Kidney (tissue), 14 donors: ENCODE results near the gene COBLL1. TPM values are rescaled to one million over a fixed set of nuclear protein-coding genes. Genes with fewer than 3 reads are reported as not detected.

Source experiments
- DNase-seq, 5 donors: peaks; one replicate each; pipeline ENCODE4 v3.0.0-alpha.2; 2013 to 2020
- FAIRE-seq: peaks from 2 replicates; lab custom pipeline; 2012; peaks lifted over from hg19 to GRCh38; lab: Jason Lieb, UNC
- H3K27ac ChIP-seq, 2 donors: one replicate each; pipeline ENCODE4 v1.7.0; 2013; ENCODE audit warnings: low read depth in 2 of 2, low read length in 2 of 2, inconsistent platforms in 1 of 2
- H3K27me3 ChIP-seq: one replicate; pipeline ENCODE4 v1.7.1; 2013; ENCODE audit warnings: low read length, inconsistent platforms; ENCODE audit not compliant: control insufficient read depth, insufficient read depth
- H3K36me3 ChIP-seq, 3 donors: one replicate each; pipeline versions ENCODE4 v1.7.0 to v1.7.1; 2013; ENCODE audit warnings: low read length in 3 of 3, control low read depth in 1 of 3, inconsistent platforms in 1 of 3; ENCODE audit not compliant: insufficient read depth in 3 of 3, control insufficient read depth in 2 of 3
- H3K4me1 ChIP-seq, 3 donors: one replicate each; pipeline versions ENCODE4 v1.7.0 to v1.7.1; 2013; ENCODE audit warnings: low read length in 3 of 3, inconsistent platforms in 1 of 3, low read depth in 1 of 3; ENCODE audit not compliant: control insufficient read depth in 2 of 3, insufficient read depth in 2 of 3
- H3K4me3 ChIP-seq, 3 donors: one replicate each; pipeline versions ENCODE4 v1.7.0 to v1.8.1; 2013; ENCODE audit warnings: low read length in 3 of 3, control low read depth in 1 of 3, inconsistent platforms in 1 of 3
- H3K9ac ChIP-seq, 3 donors: one replicate each; pipeline versions ENCODE4 v1.7.0 to v1.7.1; 2013; ENCODE audit warnings: low read length in 3 of 3, control low read depth in 1 of 3, inconsistent platforms in 1 of 3
- H3K9me3 ChIP-seq, 3 donors: one replicate each; pipeline versions ENCODE4 v1.7.0 to v1.7.1; 2013; ENCODE audit warnings: low read length in 3 of 3, control low read depth in 1 of 3, inconsistent platforms in 1 of 3; ENCODE audit not compliant: control insufficient read depth in 2 of 3, insufficient read depth in 1 of 3
- intact Hi-C: fragments of 100-400 bp; cut with DNase I; formaldehyde crosslinking; loops from one replicate; pipeline ENCODE4 v1.11.1; 2022
- polyA plus RNA-seq: library from polyadenylated mRNA; stranded (reverse); fragments of 350-450 nt; fragmentation: Illumina TruSeq; extraction: RNeasy Lipid Tissue Mini Kit (QIAGEN cat#74804); gene quantifications from one replicate; pipeline ENCODE4 v1.2.3, GENCODE V29; 2014; ENCODE audit warnings: low read depth, low replicate concordance; ENCODE audit not compliant: insufficient read depth
- total RNA-seq: library from RNA; stranded (reverse); fragmentation: NEBNext Ultra II Directional; extraction: Animal tissue kit (Norgen Biotek cat#: 25700); gene quantifications from one replicate; pipeline ENCODE4 v1.2.1, GENCODE V29; 2021
- TF ChIP-seq, protein P1 (sequence below): IDR thresholded peaks from 3 replicates; pipeline ENCODE4 v1.5.1; 2012; ENCODE audit warnings: mild to moderate bottlenecking, moderate library complexity, borderline replicate concordance; ENCODE audit not compliant: insufficient read depth; ENCODE audit errors: extremely low read depth
- donor health status: control.
- donor health status: control.
- donor health status: control.
- donor health status: control.
- donor health status: control.
- donor health status: DM: yes; HTN: yes; CAD: no.
- donor health status: Normal renal cell carcinoma (clear cell type).

The COBLL1 gene
- total and polyA plus RNA-seq, 2 donors from 2014 or later: 39.7 to 205 TPM

- intact Hi-C loops: no loop called here
- no peaks in the 10 kb centered on the region for H3K9me3 ChIP-seq
- FAIRE-seq (no peak), DNase-seq (no peak)
- TF ChIP-seq, protein P1, sequence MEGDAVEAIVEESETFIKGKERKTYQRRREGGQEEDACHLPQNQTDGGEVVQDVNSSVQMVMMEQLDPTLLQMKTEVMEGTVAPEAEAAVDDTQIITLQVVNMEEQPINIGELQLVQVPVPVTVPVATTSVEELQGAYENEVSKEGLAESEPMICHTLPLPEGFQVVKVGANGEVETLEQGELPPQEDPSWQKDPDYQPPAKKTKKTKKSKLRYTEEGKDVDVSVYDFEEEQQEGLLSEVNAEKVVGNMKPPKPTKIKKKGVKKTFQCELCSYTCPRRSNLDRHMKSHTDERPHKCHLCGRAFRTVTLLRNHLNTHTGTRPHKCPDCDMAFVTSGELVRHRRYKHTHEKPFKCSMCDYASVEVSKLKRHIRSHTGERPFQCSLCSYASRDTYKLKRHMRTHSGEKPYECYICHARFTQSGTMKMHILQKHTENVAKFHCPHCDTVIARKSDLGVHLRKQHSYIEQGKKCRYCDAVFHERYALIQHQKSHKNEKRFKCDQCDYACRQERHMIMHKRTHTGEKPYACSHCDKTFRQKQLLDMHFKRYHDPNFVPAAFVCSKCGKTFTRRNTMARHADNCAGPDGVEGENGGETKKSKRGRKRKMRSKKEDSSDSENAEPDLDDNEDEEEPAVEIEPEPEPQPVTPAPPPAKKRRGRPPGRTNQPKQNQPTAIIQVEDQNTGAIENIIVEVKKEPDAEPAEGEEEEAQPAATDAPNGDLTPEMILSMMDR: no peak
- peak overlapping the region; percentile 54 to 98 for H3K27ac ChIP-seq
- H3K27me3 ChIP-seq: no peaks in the 10 kb centered on the region
- peaks cover 0 to 4% (median 0%) of the 10 kb centered on the region in 3 donors for H3K4me1 ChIP-seq
- no peaks in the 10 kb centered on the region for H3K36me3 ChIP-seq
- H3K4me3 ChIP-seq: peak overlapping the region in 2 of 3 donors; percentile 39 to 68
- peak overlapping the region in 1 of 3 donors; percentile 92 for H3K9ac ChIP-seq
These were observed 3.8 kb downstream of the COBLL1 start for GRCh38 chr2:164837807-164838206.

DNA sequence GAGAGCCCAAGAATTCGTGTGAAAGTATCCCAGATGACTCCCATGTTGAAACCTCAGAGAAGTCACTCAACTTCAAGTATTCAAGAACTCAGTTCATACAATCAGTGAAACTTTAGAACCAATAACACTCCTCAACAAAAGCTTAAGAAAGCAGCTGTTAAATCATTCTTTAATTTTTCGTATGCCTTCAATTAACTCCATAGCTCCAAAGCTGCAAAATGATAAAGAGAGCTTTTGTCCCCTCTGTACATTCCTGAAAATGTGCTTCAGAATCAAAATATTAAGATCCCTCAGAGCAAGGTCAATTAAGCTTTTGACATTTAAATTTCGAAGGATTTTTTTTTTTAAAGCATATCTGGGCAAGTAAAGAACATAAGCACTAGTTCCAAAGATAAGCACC, 4.7 kb downstream of the COBLL1 start:
- FAIRE-seq (no peak), DNase-seq (no peak)
- peak overlapping the region; percentile 4 to 71 for H3K27ac ChIP-seq
- no peaks in the 10 kb centered on the region for H3K36me3 ChIP-seq
- peaks cover 0 to 4% (median 0%) of the 10 kb centered on the region in 3 donors for H3K4me1 ChIP-seq
- H3K9me3 ChIP-seq: no peaks in the 10 kb centered on the region
- H3K27me3 ChIP-seq: no peaks in the 10 kb centered on the region
- H3K4me3 ChIP-seq: peak overlapping the region in 1 of 3 donors; percentile 34
- intact Hi-C loops: no loop called here
- TF ChIP-seq, protein P1: no peak
- peak overlapping the region in 1 of 3 donors; percentile 67 for H3K9ac ChIP-seq

GRCh38 chr2:164835302-164835701, 6.3 kb downstream of the COBLL1 start:
- Histone ChIP-seq H3K4me1 (peaks cover 0 to 9% (median 2%) of the 10 kb centered on the region in 3 donors), H3K36me3 (peaks cover 0 to 5% (median 0%) of the 10 kb centered on the region in 3 donors), H3K9ac (peak overlapping the region in 1 of 3 donors; percentile 24), H3K9me3 (no peaks in the 10 kb centered on the region), H3K4me3 (peak overlapping the region in 1 of 3 donors; percentile 20), H3K27ac (no peak overlapping the region), H3K27me3 (no peaks in the 10 kb centered on the region)
- FAIRE-seq: no peak
- TF ChIP-seq, protein P1: no peak
- no peak for DNase-seq
- intact Hi-C loops: no loop called here

- no peak for DNase-seq
- Histone ChIP-seq H3K4me3 (peak overlapping the region in 1 of 3 donors; percentile 21), H3K36me3 (peaks cover 0 to 5% (median 0%) of the 10 kb centered on the region in 3 donors), H3K27ac (peak overlapping the region in 1 of 2 donors; percentile 36), H3K4me1 (peaks cover 0 to 11% (median 2%) of the 10 kb centered on the region in 3 donors), H3K9me3 (no peaks in the 10 kb centered on the region), H3K27me3 (no peaks in the 10 kb centered on the region), H3K9ac (no peak overlapping the region)
- intact Hi-C loops: no loop called here
- no peak for FAIRE-seq
- TF ChIP-seq, protein P1: no peak
These were observed 9.7 kb downstream of the COBLL1 start for GRCh38 chr2:164831887-164832286.
